HepG2 (cell line): ENCODE results near the gene ADGRD1.

Source experiments
- TAF1 ChIP-seq: sonication (generic); formaldehyde crosslinking; IDR thresholded peaks from 2 replicates; pipeline ENCODE4 v1.4.0; 2020; ENCODE audit warnings: missing genetic modification reagents
- ZNF747 ChIP-seq: sonication (generic); formaldehyde crosslinking; IDR thresholded peaks from 2 replicates; pipeline ENCODE4 v1.8.1; 2023; ENCODE audit warnings: missing genetic modification reagents, mild to moderate bottlenecking, borderline replicate concordance

DNA sequence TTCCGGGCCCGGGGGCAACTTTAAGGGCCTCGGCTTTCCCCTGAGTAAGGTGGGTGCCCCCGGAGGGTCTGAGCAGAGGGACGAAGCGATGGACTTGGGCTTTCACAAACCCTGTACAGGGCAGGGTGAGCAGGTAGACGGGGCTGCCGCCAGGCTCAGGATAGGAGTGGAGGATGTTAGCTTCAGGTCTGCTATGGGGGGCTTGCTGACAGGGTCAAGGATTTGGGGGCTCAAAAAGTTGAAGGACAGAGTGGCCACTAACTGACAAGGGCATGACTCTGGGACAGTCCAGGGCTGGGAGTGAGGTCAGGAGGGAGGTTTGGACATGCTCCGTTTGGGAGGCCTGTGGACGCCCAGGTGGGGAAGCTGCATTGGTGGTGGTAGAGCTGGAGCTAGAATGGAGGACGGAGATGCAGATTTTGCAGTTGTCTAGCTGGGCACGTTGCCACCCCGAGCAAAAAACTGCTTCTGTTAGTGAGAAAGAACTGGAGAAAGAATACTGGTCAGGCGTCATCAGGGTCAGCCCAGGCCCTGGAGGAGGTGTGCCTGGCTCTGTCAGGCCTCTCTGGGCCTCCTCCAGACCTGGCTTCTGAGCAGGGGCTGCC is 113.3 kb downstream of the ADGRD1 start:
- no peak for TF ChIP-seq ZNF747 (CRISPR knock-in tag)
- TF ChIP-seq TAF1 = no peak
